GM18526 (cell line): Measurements from ENCODE around the gene EXOC5.

Experiments used
- POLR2A ChIP-seq: IDR thresholded peaks from 3 replicates; pipeline ENCODE4 v1.6.1; 2011; ENCODE audit not compliant: insufficient read length; ENCODE audit errors: extremely low read depth

Gene EXOC5

GRCh38 chr14:57275023-57275664 is 6.4 kb upstream of the EXOC5 start:
- TF ChIP-seq POLR2A, result no peak

DNA sequence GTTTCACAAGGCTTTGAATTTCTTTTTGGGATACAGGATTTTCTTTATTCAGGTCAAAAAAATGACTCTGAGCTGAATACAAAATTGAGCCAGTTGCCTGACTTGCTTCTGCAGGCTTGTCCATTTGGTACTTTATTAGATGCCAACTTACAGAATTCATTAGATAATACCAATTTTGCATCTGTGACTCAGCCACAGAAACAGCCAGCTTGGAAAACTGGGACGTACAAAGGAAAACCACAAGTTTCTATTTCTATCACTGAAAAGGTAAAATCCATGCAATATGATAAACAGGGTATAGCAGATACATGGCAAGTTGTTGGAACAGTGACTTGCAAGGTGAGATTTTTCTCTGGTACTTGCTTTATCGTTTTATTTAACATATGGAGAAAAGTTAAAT is 5.8 kb upstream of the EXOC5 start:
- no peak for TF ChIP-seq POLR2A

- no peak for TF ChIP-seq POLR2A
Observed at GRCh38 chr14:57273236-57273635, 4.5 kb upstream of the EXOC5 start.

- TF ChIP-seq POLR2A, result no peak
Observed at GRCh38 chr14:57266065-57266464, 2.6 kb downstream of the EXOC5 start.

- no peak for TF ChIP-seq POLR2A
Observed at GRCh38 chr14:57262117-57262516, 6.6 kb downstream of the EXOC5 start.

DNA sequence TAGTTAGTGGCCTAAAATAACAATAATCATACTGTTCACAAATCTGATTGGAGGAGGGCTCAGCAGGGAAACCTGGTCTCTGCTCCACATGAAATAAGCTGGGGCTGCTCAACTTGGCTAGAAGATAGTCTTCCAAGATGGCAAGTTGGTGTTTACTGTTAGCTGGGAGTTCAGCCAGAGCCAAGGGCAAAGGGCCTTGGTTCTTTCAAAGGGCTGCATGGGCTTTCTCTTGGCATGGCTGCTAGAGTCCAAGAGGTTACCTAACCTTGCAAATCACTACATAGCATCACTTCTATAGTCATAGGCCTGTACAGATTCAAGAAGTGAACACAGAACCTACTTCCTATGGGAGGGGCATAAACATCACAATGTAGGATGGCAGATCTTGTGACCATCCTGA is 7.1 kb downstream of the EXOC5 start:
- TF ChIP-seq POLR2A, result no peak

GRCh38 chr14:57259672-57260071 is 9.0 kb downstream of the EXOC5 start:
- no peak for TF ChIP-seq POLR2A

DNA sequence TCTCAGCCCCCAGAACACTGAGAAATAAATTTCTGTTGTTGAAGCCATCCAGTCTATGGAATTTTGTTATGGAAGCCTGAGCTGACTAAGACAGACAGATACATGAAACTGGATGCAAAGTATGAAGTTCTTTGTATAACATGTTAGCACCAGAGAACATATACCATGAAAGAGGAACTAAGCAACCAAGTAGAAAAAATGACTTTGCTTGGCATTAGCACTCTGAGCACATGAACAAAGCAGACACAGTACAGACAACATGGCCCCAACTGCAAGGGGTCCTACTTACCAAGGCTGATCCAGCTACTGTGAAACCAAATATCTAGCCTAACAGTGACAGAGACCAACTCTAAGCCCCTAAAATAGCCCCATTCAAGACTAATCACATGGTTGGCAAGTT is 13.8 kb downstream of the EXOC5 start:
- no peak for TF ChIP-seq POLR2A

GRCh38 chr14:57246933-57247657 is 21.6 kb downstream of the EXOC5 start:
- no peak for TF ChIP-seq POLR2A

DNA sequence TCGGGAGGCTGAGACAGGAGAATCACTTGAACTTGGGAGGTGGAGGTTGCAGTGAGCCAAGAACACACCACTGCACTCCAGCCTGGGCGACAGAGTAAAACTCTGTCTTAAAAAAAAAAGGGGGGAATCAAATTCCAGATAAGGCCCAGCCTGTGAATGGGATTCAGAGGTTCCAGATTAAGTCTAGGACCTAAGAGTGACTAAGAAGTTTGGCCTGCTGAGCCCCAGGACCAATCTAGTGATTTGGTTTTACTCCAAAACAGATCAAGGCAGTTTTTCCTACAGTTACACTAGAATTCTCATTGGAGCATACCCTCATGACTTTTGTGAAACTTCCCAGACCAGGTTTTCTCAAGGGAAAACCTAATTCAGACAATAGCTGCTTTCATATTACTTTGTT is 22.8 kb downstream of the EXOC5 start:
- TF ChIP-seq POLR2A, result no peak

GRCh38 chr14:57244106-57244505 is 24.6 kb downstream of the EXOC5 start:
- no peak for TF ChIP-seq POLR2A

DNA sequence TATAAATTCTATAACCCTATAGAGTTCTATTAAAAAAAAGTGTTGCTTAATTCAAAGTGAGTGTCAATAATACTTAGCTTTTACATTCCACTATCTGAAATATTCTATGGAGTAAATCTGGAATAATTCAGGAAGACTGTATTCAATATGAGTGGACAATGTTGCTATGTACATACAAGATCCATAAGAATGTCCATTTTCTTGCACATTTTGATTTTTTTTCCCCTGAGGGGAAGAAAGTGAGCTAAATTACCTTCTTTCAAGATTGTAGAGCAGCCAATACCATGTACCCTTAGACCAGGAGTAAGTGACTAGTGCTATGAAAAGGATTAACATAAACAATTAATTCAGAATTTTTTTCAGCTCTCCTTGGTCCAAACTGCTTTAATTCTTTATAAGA is 25.4 kb downstream of the EXOC5 start:
- TF ChIP-seq POLR2A, result no peak

DNA sequence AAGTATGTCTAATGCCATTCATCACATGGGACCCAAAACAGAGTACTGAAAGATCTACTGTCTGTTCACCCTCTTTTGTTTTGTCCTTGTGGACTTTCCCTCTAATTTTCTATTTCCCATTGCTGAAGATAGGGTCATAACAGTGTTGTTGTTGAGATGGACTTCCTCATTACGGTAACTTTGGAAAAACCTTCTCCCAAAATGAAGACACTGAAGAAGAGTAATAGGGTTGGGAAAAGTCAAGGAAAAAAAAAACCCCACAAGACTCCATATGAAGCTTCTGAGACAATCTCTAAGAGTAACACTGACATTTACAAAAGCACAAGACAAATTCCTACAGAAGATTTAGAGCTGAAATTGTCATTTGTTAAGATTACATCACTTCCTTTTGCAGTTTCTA is 36.7 kb downstream of the EXOC5 start:
- TF ChIP-seq POLR2A, result no peak

GRCh38 chr14:57227083-57227482 is 41.6 kb downstream of the EXOC5 start:
- TF ChIP-seq POLR2A, result no peak

DNA sequence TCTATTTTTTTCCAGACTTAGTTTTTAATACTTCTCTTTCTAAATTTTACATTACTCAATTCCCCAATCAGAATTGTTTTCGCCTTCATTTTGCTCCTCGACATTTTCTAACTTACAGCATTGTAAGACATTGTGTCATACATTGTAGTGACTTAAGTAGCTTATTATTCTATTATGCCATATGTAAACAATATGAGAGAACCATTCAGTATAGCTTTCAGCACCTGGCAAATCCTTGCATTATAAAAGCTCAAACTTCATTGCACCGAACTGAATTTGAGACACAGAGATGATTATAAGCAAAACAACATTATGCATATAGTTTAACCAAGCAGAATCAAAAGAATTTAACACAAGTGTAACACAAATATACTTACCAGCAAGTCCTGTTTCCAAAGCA is 46.8 kb downstream of the EXOC5 start:
- no peak for TF ChIP-seq POLR2A

- TF ChIP-seq POLR2A, result no peak
Observed at GRCh38 chr14:57212919-57213318, 55.8 kb downstream of the EXOC5 start.

DNA sequence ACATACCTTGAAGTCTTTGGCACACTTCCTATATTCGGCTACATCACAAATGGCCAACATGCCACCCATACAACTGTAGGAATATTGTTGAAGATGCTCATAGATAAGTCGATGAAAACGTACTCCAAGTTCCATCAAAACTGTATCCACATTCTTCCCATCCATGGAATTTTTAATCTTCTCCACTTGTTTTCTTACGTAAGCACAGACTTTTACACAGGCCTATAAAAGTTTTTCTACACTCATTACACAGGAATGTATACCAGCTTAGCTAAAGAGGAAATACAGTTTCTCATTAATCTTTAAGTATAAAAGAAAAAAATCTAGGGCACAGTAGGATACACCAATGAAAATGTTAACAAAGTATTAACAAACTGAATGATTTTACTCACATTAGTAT is 59.1 kb downstream of the EXOC5 start:
- TF ChIP-seq POLR2A, result no peak
